RWPE2 (cell line): ENCODE measurements around the gene USH2A.

Experiments
- ATAC-seq: fragments of 200-7000 bp; cut with Tn5 transposase; 3 replicates; pipeline ENCODE4 v1.9.1; 2021; ENCODE audit warnings: low read depth
- DNase-seq: peaks from one replicate; pipeline ENCODE4 v3.0.0-alpha.2; 2020; ENCODE audit warnings: low spot score
- H3K27ac ChIP-seq: fragments of 450-650 bp; 2 replicates; pipeline ENCODE4 v1.5.1; 2017; ENCODE audit warnings: mild to moderate bottlenecking; ENCODE audit not compliant: poor library complexity, severe bottlenecking
- H3K27me3 ChIP-seq: fragments of 250-450 bp; sonication (Bioruptor Pico); 2 replicates; pipeline ENCODE4 v1.5.1; 2021; ENCODE audit warnings: mild to moderate bottlenecking, moderate library complexity; ENCODE audit not compliant: insufficient read depth, poor library complexity, severe bottlenecking
- H3K36me3 ChIP-seq: fragments of 250-450 bp; sonication (Bioruptor Pico); 2 replicates; pipeline ENCODE4 v1.5.1; 2020; ENCODE audit warnings: low read depth, mild to moderate bottlenecking, moderate library complexity
- H3K4me1 ChIP-seq: fragments of 250-450 bp; sonication (Bioruptor Pico); 2 replicates; pipeline ENCODE4 v1.5.1; 2021; ENCODE audit warnings: mild to moderate bottlenecking, moderate library complexity; ENCODE audit not compliant: insufficient read depth, poor library complexity, severe bottlenecking
- H3K4me3 ChIP-seq: fragments of 250-450 bp; sonication (Bioruptor Pico); 2 replicates; pipeline ENCODE4 v1.5.1; 2021; ENCODE audit warnings: mild to moderate bottlenecking, moderate library complexity; ENCODE audit not compliant: severe bottlenecking
- H3K9me3 ChIP-seq: fragments of 250-450 bp; sonication (Bioruptor Pico); 2 replicates; pipeline ENCODE4 v1.5.1; 2021; ENCODE audit warnings: mild to moderate bottlenecking, moderate library complexity; ENCODE audit not compliant: severe bottlenecking
- TF ChIP-seq, protein P1 (sequence below): fragments of 450-650 bp; IDR thresholded peaks from one replicate; pipeline ENCODE4 v1.5.1; 2017; ENCODE audit warnings: mild to moderate bottlenecking, moderate library complexity; ENCODE audit not compliant: poor library complexity, severe bottlenecking

The USH2A gene

DNA sequence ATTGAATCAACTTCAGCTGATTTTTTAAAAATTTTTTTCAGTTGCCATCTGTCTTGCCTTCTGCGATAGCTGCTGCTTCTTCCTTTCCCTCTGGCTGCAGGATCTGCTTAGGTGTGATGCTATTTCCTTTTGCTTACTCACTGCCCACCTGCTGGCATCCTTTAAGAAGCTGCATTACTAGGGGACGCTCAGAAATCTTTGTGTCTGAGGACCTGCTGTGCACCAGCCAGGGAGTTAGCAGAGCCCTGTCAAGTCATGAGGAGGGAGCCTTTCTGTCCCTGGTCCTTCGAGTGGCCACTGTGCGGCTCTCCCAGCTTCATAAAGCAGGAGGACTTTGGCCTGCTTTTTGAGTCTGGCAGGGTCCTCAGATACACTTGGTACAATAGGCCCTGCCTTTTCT lies 327.8 kb downstream of the USH2A start:
- ATAC-seq (no peak), DNase-seq (no peak)
- Histone ChIP-seq H3K4me1 (no peaks in the 10 kb centered on the region), H3K36me3 (no peaks in the 10 kb centered on the region), H3K4me3 (no peak overlapping the region), H3K27me3 (no peaks in the 10 kb centered on the region), H3K27ac (no peak overlapping the region), H3K9me3 (no peaks in the 10 kb centered on the region)
- TF ChIP-seq, protein P1, sequence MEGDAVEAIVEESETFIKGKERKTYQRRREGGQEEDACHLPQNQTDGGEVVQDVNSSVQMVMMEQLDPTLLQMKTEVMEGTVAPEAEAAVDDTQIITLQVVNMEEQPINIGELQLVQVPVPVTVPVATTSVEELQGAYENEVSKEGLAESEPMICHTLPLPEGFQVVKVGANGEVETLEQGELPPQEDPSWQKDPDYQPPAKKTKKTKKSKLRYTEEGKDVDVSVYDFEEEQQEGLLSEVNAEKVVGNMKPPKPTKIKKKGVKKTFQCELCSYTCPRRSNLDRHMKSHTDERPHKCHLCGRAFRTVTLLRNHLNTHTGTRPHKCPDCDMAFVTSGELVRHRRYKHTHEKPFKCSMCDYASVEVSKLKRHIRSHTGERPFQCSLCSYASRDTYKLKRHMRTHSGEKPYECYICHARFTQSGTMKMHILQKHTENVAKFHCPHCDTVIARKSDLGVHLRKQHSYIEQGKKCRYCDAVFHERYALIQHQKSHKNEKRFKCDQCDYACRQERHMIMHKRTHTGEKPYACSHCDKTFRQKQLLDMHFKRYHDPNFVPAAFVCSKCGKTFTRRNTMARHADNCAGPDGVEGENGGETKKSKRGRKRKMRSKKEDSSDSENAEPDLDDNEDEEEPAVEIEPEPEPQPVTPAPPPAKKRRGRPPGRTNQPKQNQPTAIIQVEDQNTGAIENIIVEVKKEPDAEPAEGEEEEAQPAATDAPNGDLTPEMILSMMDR = no peak

DNA sequence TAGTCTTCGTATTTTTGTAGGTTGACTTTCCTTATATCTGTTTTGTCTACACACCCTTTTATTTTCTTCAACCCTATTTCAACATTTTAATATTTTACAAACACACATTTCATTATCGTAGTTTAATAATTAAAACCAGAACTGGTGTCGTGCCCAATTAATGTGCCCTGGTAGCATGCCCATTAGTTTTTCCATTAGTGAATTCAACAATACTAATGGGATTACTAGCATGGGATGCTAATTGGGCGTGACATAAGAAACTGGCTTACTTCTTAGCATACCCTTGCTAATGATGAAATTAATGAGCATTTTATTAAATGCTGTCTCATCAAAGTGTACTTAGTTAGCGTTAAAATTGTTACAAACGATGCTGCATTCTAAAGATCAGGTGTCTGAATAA lies 332.7 kb downstream of the USH2A start:
- ATAC-seq (no peak), DNase-seq (no peak)
- TF ChIP-seq, protein P1 = no peak
- no peaks in the 10 kb centered on the region for H3K4me1 ChIP-seq
- H3K27ac ChIP-seq = no peak overlapping the region
- no peaks in the 10 kb centered on the region for H3K36me3 ChIP-seq
- H3K4me3 ChIP-seq = no peak overlapping the region
- no peaks in the 10 kb centered on the region for H3K9me3 ChIP-seq
- H3K27me3 ChIP-seq = no peaks in the 10 kb centered on the region

DNA sequence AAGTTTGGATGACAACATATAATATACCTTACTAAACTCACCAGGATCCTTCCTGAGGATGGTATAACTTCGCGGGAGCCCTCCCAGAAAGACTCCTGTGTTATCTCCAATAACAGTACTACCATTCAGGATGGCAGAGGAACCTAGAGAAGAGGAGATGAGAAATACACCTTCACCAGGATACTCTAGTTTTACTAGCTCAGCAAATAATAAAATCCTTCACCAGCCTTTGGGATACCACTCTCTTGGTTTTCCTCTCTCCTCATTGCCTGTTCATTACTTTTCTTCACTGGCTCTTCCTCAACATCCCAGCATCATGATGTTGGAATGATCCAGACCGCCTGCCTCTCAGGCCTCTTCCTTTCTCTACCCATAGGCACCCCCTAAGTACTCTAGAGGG lies 336.6 kb downstream of the USH2A start:
- no peak overlapping the region for H3K27ac ChIP-seq
- TF ChIP-seq, protein P1 = no peak
- no peak overlapping the region for H3K4me3 ChIP-seq
- H3K36me3 ChIP-seq = no peaks in the 10 kb centered on the region
- H3K27me3 ChIP-seq = no peaks in the 10 kb centered on the region
- DNase-seq (no peak), ATAC-seq (no peak)
- H3K9me3 ChIP-seq = no peaks in the 10 kb centered on the region
- H3K4me1 ChIP-seq = no peaks in the 10 kb centered on the region

DNA sequence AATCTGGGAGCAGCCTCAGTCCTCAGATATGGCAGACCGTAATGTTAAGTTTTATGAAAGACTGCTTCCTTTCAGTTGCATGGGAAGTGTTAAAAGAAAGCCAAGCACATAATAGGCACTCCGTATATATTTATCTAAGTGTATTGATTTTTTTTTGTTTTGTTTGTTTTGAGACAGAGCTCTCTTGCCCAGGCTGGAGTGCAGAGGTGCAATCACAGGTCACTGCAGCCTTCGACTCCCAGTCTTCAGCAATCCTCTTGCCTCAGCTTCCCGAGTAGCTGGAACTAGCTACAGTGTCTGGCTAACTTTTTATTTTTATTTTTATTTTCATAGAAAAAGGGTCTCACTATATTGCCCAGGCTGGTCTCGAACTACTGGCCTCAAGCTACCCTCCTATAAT lies 341.8 kb downstream of the USH2A start:
- Histone ChIP-seq H3K27me3 (no peaks in the 10 kb centered on the region), H3K9me3 (no peaks in the 10 kb centered on the region), H3K36me3 (no peaks in the 10 kb centered on the region), H3K4me1 (no peaks in the 10 kb centered on the region), H3K4me3 (no peak overlapping the region), H3K27ac (no peak overlapping the region)
- no peak for ATAC-seq
- DNase-seq = no peak
- TF ChIP-seq, protein P1 = no peak

DNA sequence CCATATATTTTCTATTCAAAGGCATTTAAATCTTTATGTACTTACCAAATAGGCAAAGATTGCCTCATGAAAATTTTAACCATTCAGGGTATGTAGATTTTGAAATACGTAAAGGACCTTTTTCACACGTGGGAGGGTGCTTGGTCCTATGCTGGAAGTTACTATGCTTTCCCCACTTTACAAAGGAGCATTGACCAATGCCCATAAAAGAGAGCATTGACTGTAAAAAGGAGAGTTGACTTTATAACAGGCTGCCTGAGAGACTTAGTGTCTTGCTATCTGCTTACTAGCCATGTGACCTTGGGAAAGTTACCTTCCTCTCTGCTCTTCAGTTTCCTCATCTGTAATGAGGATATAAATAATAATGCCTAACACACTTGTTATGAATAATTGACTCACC lies 346.5 kb downstream of the USH2A start:
- Histone ChIP-seq H3K36me3 (no peaks in the 10 kb centered on the region), H3K4me1 (no peaks in the 10 kb centered on the region), H3K27me3 (no peaks in the 10 kb centered on the region), H3K9me3 (no peaks in the 10 kb centered on the region), H3K27ac (no peak overlapping the region), H3K4me3 (no peak overlapping the region)
- TF ChIP-seq, protein P1 = no peak
- DNase-seq (no peak), ATAC-seq (no peak)
